ENCODE measurements around the gene CTNNA2.

DNA sequence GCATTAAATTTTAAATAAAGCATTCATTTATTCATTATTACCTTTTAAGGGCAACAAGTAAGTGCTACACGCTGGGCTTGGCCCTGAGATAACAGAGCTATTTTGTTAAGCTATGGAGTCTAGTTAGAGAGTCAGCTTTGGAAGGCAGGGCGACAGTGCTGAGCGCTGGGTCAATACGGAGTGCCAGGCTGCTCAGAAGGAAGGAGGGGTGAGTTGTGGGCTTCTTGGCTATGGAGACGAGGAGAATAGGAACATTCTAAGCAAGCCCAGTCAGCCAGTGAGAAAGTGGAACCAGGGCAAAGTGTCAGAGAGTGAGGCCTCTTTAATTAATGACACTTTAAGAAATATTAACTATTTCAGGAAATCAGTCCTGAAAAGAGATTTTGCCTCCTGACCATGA is 503.3 kb downstream of the CTNNA2 start:
- TF ChIP-seq YY1 (IDR thresholded peaks at IDR 0.05; ENCODE audit: low read depth) (no peak), MAX (IDR thresholded peaks at IDR 0.05) (no peak), RAD21 (IDR thresholded peaks at IDR 0.05; ENCODE audit: low read depth) (no peak), CEBPB (IDR thresholded peaks at IDR 0.05) (no peak), NFIC (IDR thresholded peaks at IDR 0.05) (no peak), REST (IDR thresholded peaks at IDR 0.05; ENCODE audit: low read depth) (no peak), TAF1 (IDR thresholded peaks at IDR 0.05; ENCODE audit: low read depth) (no peak), EGR1 (IDR thresholded peaks at IDR 0.05) (no peak), USF1 (IDR thresholded peaks at IDR 0.05) (no peak)
